A673 (cell line): Measurements from ENCODE around the gene SLC50A1.

ENCODE experiments used
- CTCF ChIP-seq: fragments of 300-800, 200-600 bp; sonication (generic); conservative IDR thresholded peaks from 2 replicates; pipeline ENCODE4 v1.5.1; 2017; ENCODE audit warnings: low read depth, mild to moderate bottlenecking, antibody characterized with exemption, low read length, moderate library complexity, mixed read lengths
- EZH2 ChIP-seq: fragments of 200-600 bp; sonication (generic); IDR thresholded peaks from 2 replicates; pipeline ENCODE4 v1.6.1; 2017; ENCODE audit warnings: borderline replicate concordance, low read depth, mild to moderate bottlenecking, mixed read lengths, antibody characterized with exemption, low read length; ENCODE audit not compliant: poor library complexity, severe bottlenecking

GRCh38 chr1:155175927-155176371 lies 40.3 kb downstream of the SLC50A1 start:
- TF ChIP-seq CTCF (no peak; the same call in 1 of the 2 replicates), EZH2 (no peak)
